GM23338 (cell line): ENCODE results near the gene SORBS2. TPM values are rescaled to one million over a fixed set of nuclear protein-coding genes. Genes with fewer than 3 reads are reported as not detected.

Experiments
- ATAC-seq: fragments of 200-7000 bp; cut with Tn5 transposase; 3 replicates; pipeline ENCODE4 v1.9.1; 2020
- DNase-seq: peaks from one replicate; pipeline ENCODE4 v3.0.0-alpha.2; 2015; ENCODE audit warnings: low spot score
- H2AFZ ChIP-seq: fragments of 200-600 bp; sonication (generic); 2 replicates; pipeline ENCODE4 v1.8.0; 2016; ENCODE audit warnings: antibody characterized with exemption, mild to moderate bottlenecking, moderate library complexity
- H3F3A ChIP-seq: fragments of 200-600 bp; sonication (generic); replicated peaks from 2 replicates; pipeline ENCODE4 v1.8.0; 2017; ENCODE audit warnings: antibody characterized with exemption, mixed run types, low read depth
- H3K27ac ChIP-seq: fragments of 200-600 bp; sonication (generic); 2 replicates; pipeline ENCODE4 v1.6.1; 2016; ENCODE audit warnings: low read depth
- H3K27me3 ChIP-seq: fragments of 200-600 bp; sonication (generic); 2 replicates; pipeline ENCODE4 v1.8.0; 2016; ENCODE audit warnings: mild to moderate bottlenecking, mixed run types, moderate library complexity; ENCODE audit not compliant: insufficient read depth
- H3K36me3 ChIP-seq: fragments of 200-600 bp; sonication (generic); 2 replicates; pipeline ENCODE4 v1.8.0; 2016; ENCODE audit warnings: mild to moderate bottlenecking; ENCODE audit not compliant: insufficient read depth
- H3K4me1 ChIP-seq: fragments of 200-600 bp; sonication (generic); 2 replicates; pipeline ENCODE4 v1.8.0; 2016; ENCODE audit warnings: mild to moderate bottlenecking, moderate library complexity; ENCODE audit not compliant: insufficient read depth
- H3K4me2 ChIP-seq: fragments of 200-600 bp; sonication (generic); 2 replicates; pipeline ENCODE4 v1.7.1; 2017; ENCODE audit warnings: mixed run types
- H3K4me3 ChIP-seq: fragments of 200-600 bp; sonication (generic); 2 replicates; pipeline ENCODE4 v1.6.1; 2016; ENCODE audit warnings: mixed run types
- H3K79me2 ChIP-seq: fragments of 200-600 bp; sonication (generic); replicated peaks from 2 replicates; pipeline ENCODE4 v1.8.0; 2017; ENCODE audit warnings: mild to moderate bottlenecking; ENCODE audit not compliant: insufficient read depth
- H3K9me2 ChIP-seq: fragments of 200-600 bp; sonication (generic); 2 replicates; pipeline ENCODE4 v1.8.0; 2017; ENCODE audit not compliant: insufficient read depth
- H4K20me1 ChIP-seq: fragments of 200-600 bp; sonication (generic); replicated peaks from 2 replicates; pipeline ENCODE4 v1.8.0; 2017; ENCODE audit warnings: mild to moderate bottlenecking; ENCODE audit not compliant: insufficient read depth
- H3K27ac Mint-ChIP-seq: 2 replicates; pipeline ENCODE4 v1.8.0; 2020; ENCODE audit warnings: inconsistent platforms, mild to moderate bottlenecking, moderate library complexity, mixed read lengths
- H3K27me3 Mint-ChIP-seq: 3 replicates; pipeline ENCODE4 v1.8.0; 2022; ENCODE audit warnings: low read depth, mild to moderate bottlenecking, moderate library complexity, mixed read lengths, inconsistent platforms; ENCODE audit not compliant: insufficient read depth, poor library complexity
- H3K36me3 Mint-ChIP-seq: 3 replicates; pipeline ENCODE4 v1.8.0; 2021; ENCODE audit warnings: low read depth, mild to moderate bottlenecking, inconsistent platforms, moderate library complexity, mixed read lengths
- H3K4me1 Mint-ChIP-seq: 3 replicates; pipeline ENCODE4 v1.8.0; 2020; ENCODE audit warnings: mild to moderate bottlenecking, inconsistent platforms, mixed read lengths
- H3K4me3 Mint-ChIP-seq: 3 replicates; pipeline ENCODE4 v1.8.0; 2021; ENCODE audit warnings: moderate library complexity, mild to moderate bottlenecking, inconsistent platforms, mixed read lengths
- H3K9me3 Mint-ChIP-seq: 3 replicates; pipeline ENCODE4 v1.8.0; 2020; ENCODE audit warnings: moderate library complexity, mild to moderate bottlenecking, inconsistent platforms, mixed read lengths
- CREB1 ChIP-seq: fragments of 250-450 bp; sonication (Bioruptor Pico); IDR thresholded peaks from 2 replicates; pipeline ENCODE4 v1.5.0; 2020; ENCODE audit warnings: low read depth, mild to moderate bottlenecking, moderate library complexity
- CTCF ChIP-seq, 2 experiments: fragments of 200-600 bp in 1 of 2; sonication (generic) in 1 of 2; conservative IDR thresholded peaks; 2 replicates each; pipeline versions ENCODE4 v1.5.1 to v1.6.1; 2016 to 2017; ENCODE audit warnings: antibody characterized with exemption in 2 of 2, low read depth in 2 of 2, mild to moderate bottlenecking in 2 of 2, moderate library complexity in 1 of 2
- EZH2 ChIP-seq: fragments of 200-600 bp; sonication (generic); IDR thresholded peaks from one replicate; pipeline ENCODE4 v1.8.0; 2017; ENCODE audit warnings: antibody characterized with exemption, mild to moderate bottlenecking, low read depth; ENCODE audit not compliant: unreplicated experiment
- EZH2phosphoT487 ChIP-seq: fragments of 200-600 bp; sonication (generic); IDR thresholded peaks from one replicate; pipeline ENCODE4 v1.8.1; 2018; ENCODE audit warnings: antibody characterized with exemption; ENCODE audit not compliant: unreplicated experiment
- JUNB ChIP-seq: IDR thresholded peaks from one replicate; pipeline ENCODE4 v1.6.1; 2016; ENCODE audit warnings: antibody characterized with exemption; ENCODE audit not compliant: unreplicated experiment
- POLR2AphosphoS5 ChIP-seq: IDR thresholded peaks from 2 replicates; pipeline ENCODE4 v1.6.1; 2016; ENCODE audit warnings: antibody characterized with exemption, low read depth
- REST ChIP-seq: IDR thresholded peaks from one replicate; pipeline ENCODE4 v1.6.1; 2018; ENCODE audit warnings: antibody characterized with exemption; ENCODE audit not compliant: unreplicated experiment
- STAT1 ChIP-seq: IDR thresholded peaks from one replicate; pipeline ENCODE4 v1.6.1; 2016; ENCODE audit warnings: antibody characterized with exemption; ENCODE audit not compliant: unreplicated experiment
- ZNF331 ChIP-seq: fragments of 250-450 bp; sonication (Bioruptor Pico); IDR thresholded peaks from 2 replicates; pipeline ENCODE4 v1.5.0; 2020; ENCODE audit warnings: low read depth, mild to moderate bottlenecking, moderate library complexity
- polyA plus RNA-seq: library from polyadenylated mRNA; unstranded; fragments of >200 nt; fragmentation: Nextera tagmentation; extraction: Ambion mirVana; gene quantifications from 2 replicates; pipeline ENCODE4 v1.2.1, GENCODE V29; 2016
- total RNA-seq: library from RNA; depleted of rRNA; stranded (reverse); fragments of >200 nt; shearing (Covaris generic); gene quantifications from 2 replicates; pipeline ENCODE4 v1.2.3, GENCODE V29; 2014

SORBS2 gene
- total and polyA plus RNA-seq, 2 experiments from 2014 or later: 17.8 to 27.6 TPM

- no peak for TF ChIP-seq CTCF (conservative IDR thresholded peaks at IDR 0.05; ENCODE audit: low read depth in 2 of 2)
- no peak for TF ChIP-seq STAT1
- no peak for TF ChIP-seq EZH2phosphoT487
- no peak for TF ChIP-seq EZH2
- TF ChIP-seq ZNF331 (CRISPR knock-in tag): no peak
- TF ChIP-seq REST: no peak
- TF ChIP-seq POLR2AphosphoS5: no peak
- TF ChIP-seq JUNB: no peak
Observed at GRCh38 chr4:185810746-185811508, 1.1 kb downstream of the SORBS2 start (continued).

- no peak overlapping the region for H3K27ac ChIP-seq
- no peaks in the 10 kb centered on the region for H3K36me3 ChIP-seq
- no peaks in the 10 kb centered on the region for H4K20me1 ChIP-seq
- peaks cover 51% of the 10 kb centered on the region for H3K4me1 Mint-ChIP-seq
- no peak for TF ChIP-seq EZH2
- no peak for TF ChIP-seq POLR2AphosphoS5
- TF ChIP-seq STAT1: no peak
- TF ChIP-seq CTCF (conservative IDR thresholded peaks at IDR 0.05; ENCODE audit: low read depth in 2 of 2): no peak
- no peak for TF ChIP-seq CREB1 (CRISPR knock-in tag)
- H3K9me3 Mint-ChIP-seq: no peaks in the 10 kb centered on the region
- no peak for DNase-seq
- no peaks in the 10 kb centered on the region for H3K36me3 Mint-ChIP-seq
- no peaks in the 10 kb centered on the region for H3K79me2 ChIP-seq
- no peak overlapping the region for H3K4me2 ChIP-seq
- H3K27ac Mint-ChIP-seq: 0 out of 2 replicates have a peak overlapping the region, but pooled peaks have one; percentile 70
- peaks cover 46% of the 10 kb centered on the region for H3K4me1 ChIP-seq
- H3K27me3 Mint-ChIP-seq: peaks cover 6% of the 10 kb centered on the region
- ATAC-seq: no peak
- H3K9me2 ChIP-seq: no peaks in the 10 kb centered on the region
- no peaks in the 10 kb centered on the region for H3F3A ChIP-seq
- no peaks in the 10 kb centered on the region for H3K27me3 ChIP-seq
- no peak overlapping the region for H3K4me3 ChIP-seq
- peak overlapping the region; percentile 16; the same call in 1 of the 3 replicates for H3K4me3 Mint-ChIP-seq
- H2AFZ ChIP-seq: 0 out of 2 replicates have a peak overlapping the region, but pooled peaks have one; percentile 11
Observed at GRCh38 chr4:185809533-185810071, 2.4 kb downstream of the SORBS2 start.
